HCT116 (cell line): ENCODE measurements around the gene AUTS2.

ENCODE experiments used
- ATF3 ChIP-seq: IDR thresholded peaks from 2 replicates; pipeline ENCODE4 v1.6.1; 2012
- TF ChIP-seq, protein P1 (sequence below), 3 experiments: fragments of 200-600 bp in 1 of 3; sonication (generic) in 1 of 3; IDR thresholded peaks in 2 of 3; conservative IDR thresholded peaks in 1 of 3; 2 replicates each; pipeline ENCODE4 v1.5.1; 2012 to 2017; ENCODE audit warnings: low read depth in 2 of 3, low read length in 2 of 3, antibody characterized with exemption in 1 of 3, borderline replicate concordance in 1 of 3, control low read depth in 1 of 3, mild to moderate bottlenecking in 1 of 3, mixed read lengths in 1 of 3, mixed run types in 1 of 3, moderate library complexity in 1 of 3; ENCODE audit not compliant: insufficient read depth in 1 of 3

DNA sequence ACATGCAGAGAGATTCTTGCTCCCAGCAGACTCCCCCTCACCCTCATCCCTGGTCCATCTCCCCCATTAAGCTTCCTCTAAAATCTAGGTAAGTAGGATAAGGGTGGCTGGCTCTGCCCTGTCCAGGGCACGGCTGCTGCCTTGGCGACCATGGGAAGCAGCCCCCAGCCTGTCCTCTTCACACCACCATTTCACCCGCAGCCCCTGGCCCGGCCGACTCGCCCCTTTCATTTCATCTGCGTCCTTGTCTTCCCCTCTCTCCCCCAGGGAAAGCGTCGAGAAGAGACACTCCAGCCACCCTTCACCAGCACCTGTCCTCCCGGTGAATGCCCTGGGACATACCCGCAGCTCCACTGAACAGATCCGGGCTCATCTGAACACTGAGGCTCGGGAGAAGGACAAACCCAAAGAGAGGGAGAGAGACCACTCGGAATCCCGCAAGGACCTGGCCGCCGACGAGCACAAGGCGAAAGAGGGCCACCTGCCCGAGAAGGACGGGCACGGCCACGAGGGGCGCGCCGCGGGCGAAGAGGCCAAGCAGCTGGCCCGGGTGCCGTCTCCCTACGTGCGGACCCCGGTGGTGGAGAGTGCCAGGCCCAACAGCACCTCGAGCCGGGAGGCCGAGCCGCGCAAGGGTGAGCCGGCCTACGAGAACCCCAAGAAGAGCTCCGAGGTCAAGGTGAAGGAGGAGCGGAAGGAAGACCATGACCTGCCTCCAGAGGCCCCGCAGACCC is 1191.4 kb downstream of the AUTS2 start:
- TF ChIP-seq, protein P1, sequence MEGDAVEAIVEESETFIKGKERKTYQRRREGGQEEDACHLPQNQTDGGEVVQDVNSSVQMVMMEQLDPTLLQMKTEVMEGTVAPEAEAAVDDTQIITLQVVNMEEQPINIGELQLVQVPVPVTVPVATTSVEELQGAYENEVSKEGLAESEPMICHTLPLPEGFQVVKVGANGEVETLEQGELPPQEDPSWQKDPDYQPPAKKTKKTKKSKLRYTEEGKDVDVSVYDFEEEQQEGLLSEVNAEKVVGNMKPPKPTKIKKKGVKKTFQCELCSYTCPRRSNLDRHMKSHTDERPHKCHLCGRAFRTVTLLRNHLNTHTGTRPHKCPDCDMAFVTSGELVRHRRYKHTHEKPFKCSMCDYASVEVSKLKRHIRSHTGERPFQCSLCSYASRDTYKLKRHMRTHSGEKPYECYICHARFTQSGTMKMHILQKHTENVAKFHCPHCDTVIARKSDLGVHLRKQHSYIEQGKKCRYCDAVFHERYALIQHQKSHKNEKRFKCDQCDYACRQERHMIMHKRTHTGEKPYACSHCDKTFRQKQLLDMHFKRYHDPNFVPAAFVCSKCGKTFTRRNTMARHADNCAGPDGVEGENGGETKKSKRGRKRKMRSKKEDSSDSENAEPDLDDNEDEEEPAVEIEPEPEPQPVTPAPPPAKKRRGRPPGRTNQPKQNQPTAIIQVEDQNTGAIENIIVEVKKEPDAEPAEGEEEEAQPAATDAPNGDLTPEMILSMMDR (IDR thresholded peaks at IDR 0.05 in 2 of 3, conservative IDR thresholded peaks at IDR 0.05 in 1 of 3; ENCODE audit: borderline replicate concordance in 1 of 3, insufficient read depth in 1 of 3, low read depth in 2 of 3, low read length in 2 of 3): no peak
- no peak for TF ChIP-seq ATF3
